NCI-H128 (cell line): ENCODE results near the gene PPFIBP1.

ENCODE experiments used
- DNase-seq: peaks from one replicate; lab custom pipeline; 2025; ENCODE audit not compliant: unreplicated experiment; lab: John Stamatoyannopoulos, UW

The PPFIBP1 gene

DNA sequence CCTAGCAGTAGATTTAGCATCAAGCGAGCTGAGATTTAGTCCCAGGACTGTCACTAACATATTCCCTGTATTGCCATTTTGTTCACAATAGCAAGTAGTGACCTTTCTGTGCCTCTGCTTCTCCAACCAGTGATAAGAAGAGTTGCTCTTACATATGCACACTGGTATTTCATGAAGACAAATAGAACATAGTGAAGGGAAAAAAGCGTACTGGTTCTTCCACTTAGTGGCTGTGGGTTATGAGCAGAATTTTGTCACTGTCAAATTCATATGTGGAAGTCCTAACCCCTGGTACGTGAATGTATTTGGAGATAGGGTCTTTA, 12.3 kb upstream of the PPFIBP1 start:
- DNase-seq: no peak

DNA sequence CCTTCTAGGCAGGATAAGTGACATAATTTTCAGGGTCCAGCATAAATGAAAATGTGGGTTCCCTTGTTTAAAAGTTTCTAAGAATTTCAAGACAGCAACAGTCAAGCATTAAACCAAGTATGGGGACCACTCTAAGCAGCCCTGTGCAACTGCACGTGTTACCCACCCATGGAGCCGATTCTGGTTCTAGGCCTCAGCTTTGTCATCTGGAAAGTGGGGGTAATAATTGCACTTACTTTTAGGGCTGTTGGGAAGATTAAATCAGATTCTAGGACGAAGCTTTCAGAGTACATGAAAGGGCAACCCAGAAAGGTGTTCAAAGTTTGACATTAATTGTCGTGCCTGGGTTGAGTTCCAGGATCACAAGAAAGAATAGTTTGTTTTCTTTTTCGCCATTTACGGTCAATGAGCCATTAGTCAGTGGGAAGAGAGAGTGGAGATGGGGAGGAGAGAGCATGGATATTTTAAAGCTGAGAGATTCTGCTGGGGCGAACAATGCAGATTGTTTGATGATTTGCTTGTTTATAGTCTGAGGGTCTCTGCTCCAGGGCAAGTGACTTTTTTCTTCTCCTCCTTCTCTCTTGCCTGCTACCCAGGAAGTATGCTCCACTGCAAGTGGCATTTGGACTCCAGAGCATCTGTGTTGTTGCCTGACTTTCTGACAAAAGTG, 10.7 kb upstream of the PPFIBP1 start:
- DNase-seq: no peak

DNA sequence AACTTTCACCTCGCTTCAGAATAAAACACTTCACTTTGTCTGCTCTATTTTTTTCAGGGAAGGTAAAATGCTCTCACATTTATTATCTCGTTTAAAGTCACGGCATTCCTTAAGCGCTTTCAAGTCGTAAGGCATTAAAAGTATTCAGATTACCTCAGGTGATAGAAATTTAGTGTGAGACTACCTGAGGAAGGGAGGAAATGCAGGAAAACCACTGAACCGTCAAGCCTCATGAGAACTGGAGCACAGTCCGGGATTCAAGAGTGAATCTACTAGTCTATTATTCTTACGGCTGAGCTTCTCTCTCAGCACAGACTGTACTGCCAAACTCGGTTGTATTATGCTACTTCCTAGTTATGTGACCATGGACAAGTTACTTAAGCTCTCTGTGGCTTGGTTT, 8.3 kb upstream of the PPFIBP1 start:
- DNase-seq: no peak

DNA sequence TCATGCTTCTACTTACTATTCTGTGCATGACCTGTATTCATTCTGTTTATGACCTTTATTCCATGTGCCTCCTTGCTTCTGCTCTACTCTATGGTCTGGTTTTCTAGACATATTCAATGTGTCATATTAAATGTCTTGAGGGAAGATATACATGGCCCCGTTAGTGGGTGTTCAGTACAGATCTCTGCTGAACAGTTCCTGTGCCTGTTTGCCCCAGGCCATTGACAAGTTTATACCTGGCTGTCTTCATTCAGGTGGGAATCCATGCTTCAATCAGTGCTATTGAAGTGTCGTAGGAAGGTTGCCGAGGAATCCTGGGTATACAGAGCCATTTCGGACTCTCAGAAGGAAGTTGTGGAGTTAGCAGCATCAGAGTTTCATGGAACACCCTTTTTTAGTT, 7.4 kb upstream of the PPFIBP1 start:
- DNase-seq: no peak

DNA sequence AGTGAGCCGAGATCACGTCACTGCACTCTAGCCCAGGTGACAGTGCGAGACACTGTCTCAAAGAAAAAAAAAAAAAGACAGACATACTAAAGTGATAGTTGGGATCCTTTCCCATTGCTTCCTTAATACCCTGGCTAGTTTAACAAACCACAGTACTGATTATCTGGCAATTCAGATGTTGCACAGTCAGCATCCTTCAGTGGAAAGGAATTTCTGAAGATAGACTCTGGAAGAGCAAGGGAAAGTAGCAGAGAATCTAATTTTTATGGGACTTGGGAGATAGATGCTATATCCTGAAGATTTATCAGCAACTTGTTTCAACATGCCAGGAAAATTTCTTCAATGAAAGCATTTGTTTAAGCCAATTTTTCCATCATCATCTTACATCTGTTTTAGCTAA, 6.5 kb upstream of the PPFIBP1 start:
- DNase-seq: no peak

DNA sequence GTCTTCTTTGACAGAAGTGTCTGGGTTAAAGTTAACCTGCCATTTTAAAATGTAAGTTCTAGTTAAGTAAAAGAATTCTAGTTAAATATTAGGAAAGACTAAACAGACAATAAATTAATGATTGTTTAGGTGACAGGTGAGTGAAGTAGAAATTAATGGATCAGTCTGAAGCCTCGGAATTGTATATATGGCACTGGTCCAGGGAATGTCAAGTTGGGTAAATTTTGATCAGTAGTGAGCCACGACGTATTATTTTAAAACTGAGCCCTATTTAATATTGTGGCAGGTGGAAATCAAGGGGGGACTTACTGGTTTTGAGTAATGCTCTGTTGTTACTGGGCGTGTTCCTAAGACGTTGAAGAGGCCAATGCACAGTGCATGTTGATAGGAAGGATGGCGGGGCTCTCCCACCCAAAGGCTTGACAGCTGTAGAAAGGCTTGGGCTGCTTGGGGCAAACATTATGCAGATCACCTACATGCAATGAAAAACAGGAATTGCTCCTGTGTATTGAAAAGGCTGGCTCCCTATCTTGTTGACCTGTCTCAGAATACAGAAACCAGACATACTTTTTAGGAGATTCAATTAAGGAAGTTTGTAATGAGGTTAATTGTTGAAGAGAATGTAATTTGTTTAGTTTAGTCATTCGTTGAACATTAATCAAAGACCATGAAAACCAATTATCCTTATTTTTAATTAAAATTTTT, 5.9 kb upstream of the PPFIBP1 start:
- no peak for DNase-seq

DNA sequence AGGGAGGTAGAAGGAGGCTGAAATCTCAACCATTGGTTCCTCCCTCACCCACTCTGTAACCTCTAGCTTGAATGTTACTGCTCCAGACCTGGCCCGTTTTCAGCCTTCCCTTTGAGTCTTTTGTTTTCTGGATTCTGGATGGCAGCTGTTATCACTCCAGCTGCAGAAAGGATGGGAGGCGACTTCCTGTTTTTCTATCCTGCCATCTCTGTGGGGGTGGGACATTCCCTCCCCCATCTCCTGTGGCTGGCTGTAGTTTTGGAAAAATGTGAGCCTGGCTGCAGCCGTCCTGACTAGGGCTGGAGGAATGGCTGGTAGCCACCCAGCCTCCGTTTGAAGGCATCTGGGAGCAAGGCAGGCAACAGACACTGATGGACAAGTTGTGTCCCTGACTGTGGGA, 2.9 kb upstream of the PPFIBP1 start:
- no peak for DNase-seq

DNA sequence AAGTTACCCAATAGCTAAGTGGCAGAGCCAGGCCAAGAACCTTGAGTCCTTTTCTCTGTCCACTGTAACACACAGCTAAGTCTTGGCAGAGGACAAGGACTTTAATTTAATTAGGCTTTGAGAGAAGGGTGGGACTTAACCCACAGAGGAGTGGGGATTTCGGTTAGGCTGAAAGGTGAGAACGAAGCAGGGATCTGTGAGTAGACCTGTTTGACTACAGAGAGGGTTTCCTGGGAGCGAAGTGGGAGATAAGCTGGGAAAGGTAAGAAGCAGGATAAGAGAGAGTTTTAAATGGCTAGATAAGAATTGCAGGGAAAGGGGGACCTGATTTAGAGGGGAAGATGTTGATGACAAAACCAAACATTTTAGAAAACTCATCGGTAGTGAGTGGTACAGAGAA, 2.0 kb upstream of the PPFIBP1 start:
- no peak for DNase-seq

DNA sequence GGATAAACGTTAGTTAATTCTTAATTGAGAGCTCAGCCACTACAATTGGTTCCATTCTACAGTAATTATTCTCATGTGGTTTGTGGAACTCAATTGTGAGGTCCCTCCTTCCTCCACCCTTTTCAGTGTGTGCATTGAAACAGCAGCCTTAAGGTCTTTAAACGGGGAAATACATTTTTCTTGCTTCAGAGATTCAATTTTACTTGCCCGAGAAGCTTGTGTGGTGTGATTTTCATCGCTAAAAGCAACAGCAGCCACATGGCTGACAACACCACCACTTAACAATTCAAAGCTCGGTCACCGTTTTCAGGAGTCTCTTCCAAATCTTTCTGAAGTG, 733 bp upstream of the PPFIBP1 start:
- DNase-seq: peak; percentile 11

DNA sequence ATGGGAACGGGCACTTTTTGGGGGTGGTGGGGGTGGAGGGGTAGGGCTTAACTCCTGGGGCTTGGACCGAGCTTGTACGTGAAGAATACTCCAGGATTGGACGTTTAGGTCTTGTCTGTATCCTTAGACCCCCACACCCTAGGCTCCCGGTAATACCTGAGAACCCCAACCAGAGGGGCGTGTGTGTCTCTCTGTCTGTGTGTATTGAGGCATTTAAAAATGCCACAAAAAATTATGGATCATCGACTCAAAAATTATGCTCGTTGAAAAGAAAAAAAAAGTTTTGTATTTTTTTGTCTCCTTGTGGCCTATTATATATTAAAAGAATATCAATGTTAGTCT, 459 bp downstream of the PPFIBP1 start:
- DNase-seq: no peak

DNA sequence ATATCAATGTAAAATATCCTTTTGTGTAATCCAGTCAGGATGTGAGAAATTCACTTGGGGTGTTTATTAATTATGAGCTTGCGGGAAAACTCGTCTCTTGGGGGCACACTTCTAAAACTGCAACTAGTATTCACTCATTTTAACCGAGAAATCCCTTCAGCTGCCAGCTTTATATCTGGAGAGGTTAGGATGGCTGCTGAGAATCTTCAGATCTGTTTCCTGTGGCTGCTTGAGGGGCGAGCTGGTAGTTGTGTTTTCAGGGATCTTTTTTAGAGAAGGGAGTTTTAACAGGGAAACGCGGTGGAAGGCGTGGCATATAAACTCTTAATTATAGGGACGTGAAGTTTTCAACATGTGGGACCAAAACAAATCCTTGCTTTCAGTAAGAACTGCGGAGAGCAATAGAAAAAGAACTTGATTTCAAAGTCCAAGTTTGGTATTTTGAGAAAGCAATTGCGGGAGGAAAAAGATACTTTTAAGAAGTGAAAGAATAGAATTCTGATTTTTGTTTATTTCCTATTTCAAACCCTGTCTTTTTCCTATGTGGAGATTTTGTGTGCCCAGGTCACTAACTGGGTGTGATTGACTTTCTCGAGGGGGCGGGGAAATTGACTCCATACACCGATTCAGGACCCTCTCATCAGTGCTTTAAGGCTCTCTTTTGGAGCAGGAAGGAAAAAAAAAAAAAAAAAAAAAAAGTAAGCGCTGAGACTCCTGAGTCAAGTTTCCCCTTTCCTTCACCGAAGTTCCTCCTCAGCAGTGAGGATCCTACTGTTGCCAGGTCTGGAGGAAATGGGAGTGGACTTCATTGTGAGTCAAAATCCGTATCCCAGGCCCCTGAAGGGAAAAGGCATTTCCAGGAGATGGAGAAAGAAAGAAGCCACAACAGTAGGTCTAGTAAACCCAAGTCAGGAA, 1.1 kb downstream of the PPFIBP1 start:
- DNase-seq: no peak

DNA sequence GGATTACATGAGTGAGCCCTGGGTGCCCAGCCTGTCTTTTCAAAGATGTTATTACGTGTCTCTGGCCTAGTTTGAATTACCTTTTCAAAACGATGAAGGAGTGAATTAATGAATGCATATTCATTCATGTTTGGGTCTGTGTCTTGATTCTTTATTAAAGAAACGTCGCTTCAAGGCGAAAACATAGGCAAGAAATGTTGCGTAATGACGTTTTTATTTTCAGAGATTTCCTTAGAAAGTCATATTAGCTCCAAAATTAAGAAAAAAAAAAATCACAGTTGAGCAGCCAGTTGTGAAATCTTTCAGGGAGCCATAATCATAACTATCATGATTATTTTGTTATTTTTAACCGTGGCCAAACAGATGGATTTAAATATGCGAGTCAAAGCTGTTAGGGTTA, 3.5 kb downstream of the PPFIBP1 start:
- DNase-seq: no peak

DNA sequence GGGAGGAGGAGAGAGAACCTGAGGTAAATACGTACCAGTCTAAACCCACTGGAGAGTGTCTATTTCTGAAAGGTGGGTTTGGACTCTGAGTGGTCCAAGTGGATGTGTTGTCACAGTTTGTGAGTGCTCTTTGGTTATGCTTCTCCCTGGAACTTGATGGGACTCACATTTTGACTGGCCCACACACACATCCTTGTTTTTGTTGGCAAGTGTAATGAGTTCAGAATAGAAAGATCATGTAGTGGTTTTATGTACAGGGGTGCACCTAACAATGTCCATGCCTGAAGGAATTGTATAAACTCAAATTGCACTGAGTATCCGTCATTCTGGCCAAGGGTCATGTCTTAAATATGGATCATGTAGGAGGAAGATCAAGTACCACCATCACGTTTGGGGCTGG, 4.8 kb downstream of the PPFIBP1 start:
- no peak for DNase-seq

DNA sequence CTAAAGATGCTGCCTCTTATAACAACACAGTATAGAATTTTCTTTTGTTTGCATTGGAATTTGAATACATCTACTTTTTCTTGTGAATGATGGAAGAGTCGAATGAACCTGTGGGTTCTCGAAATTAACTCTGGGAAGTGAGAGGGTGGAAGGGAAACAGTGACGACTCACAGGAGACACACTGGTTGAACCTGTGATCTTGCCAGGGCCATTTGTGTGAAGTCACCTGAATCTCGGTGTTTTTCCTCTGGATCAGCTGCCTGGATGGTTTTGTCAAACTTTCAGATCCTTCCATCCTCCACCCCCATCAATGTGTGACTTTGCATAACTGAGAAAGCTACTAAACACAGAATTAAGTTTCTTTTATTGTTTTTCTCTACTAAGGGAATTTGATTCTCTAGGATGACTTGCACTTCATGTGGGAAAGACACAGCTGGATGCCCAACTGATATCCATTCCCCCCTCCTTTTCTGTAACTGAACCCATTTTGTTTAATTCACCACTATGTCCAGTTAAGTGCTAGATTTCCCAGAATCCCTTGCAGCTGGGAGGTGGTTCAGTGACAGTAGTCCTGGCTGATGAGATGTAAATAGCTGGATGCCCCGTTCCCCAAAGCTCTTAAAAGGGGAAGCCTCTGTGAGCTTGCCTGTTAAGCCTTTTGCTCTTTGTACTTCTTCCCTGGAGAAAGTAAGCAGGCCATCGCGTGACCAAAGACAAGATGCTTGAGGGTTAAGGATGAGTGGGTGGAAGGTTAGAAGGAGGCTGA, 6.3 kb downstream of the PPFIBP1 start:
- DNase-seq: no peak

DNA sequence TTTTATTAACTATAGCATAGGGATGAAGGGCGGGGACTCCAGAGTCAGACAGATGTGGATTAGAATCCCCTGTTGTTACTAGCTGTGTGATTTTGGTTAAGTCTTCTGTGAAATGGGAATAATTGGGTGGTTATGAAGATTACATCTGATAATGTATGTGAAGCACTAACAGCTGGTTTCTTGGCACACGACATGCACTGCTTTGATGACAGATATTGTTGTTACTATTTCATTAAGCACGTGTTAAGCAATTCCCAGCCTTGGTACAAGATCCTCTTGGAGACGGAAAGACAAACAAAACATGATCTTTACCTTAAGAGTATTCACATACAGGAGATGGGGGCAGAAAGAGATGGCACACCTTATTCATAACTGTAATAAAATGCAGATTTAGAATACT, 7.9 kb downstream of the PPFIBP1 start:
- no peak for DNase-seq

DNA sequence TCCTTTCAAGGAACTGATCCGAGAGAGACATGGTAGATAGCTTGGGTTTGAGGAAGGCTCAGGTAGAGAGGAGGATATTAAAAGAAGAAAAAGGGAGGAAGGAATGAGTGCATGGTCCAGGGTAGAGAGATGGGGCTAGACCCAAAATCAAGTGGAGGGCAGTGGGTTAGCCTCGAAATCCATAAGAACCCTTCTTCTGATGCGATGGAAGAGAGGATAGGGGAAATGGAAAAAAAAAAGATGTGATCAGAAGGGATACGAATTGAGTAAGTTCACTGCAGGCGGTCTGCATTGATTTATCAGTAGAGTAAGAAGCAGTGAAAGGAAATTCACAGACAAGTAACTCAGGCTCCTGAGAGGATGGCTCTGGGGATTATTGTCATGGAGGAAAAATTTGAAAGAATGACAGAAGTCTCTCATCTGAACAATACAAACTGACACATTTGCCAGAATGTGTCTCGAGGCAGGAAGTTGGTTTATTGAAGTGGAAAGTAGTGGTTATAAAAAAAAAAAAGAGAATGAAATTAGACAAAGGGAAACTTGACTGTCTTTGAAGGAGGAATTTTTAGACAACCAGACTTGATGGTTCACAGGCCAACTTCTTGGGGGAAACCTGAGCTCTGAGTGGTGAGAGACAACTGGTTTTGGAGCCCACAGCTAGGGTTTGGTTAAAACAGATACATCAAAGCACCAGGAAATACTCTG, 10.2 kb downstream of the PPFIBP1 start:
- DNase-seq: no peak

DNA sequence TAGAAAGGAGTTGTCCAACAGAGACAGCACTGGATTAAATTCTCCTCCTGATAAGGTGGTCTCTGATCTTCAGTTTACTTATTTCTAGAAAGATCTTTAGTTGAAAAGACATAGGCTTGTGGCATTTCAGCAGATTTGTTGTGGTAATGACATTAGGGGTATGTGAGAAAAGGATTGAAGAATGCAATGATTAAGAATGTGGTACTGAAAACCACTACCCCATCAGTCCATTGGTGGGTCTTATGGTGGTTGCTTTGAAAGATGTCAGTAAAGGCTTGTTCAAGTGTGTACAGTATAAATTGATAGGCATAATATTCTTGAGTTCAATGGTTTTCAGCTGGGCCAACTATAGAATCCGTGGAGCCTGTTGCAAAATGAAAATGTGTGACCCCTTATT, 10.8 kb downstream of the PPFIBP1 start:
- DNase-seq: no peak

DNA sequence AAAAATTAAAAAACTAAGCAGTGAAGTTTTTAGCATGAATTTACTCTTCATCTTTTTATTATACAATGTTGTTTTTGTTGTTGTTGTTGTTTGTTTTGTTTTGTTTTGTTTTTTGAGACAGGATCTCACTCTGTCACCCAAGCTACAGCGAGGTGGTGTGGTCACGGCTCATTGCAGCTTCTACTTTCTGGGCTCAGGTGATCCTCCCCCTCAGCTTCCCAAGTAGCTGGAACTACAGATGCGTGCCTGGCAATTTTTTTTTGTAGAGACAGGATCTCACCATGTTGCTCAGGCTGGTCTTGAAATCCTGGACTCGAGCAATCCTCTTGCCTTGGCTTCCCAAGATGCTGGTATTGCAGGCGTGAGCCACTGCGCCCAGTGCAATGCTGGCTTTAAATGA, 11.3 kb downstream of the PPFIBP1 start:
- no peak for DNase-seq

DNA sequence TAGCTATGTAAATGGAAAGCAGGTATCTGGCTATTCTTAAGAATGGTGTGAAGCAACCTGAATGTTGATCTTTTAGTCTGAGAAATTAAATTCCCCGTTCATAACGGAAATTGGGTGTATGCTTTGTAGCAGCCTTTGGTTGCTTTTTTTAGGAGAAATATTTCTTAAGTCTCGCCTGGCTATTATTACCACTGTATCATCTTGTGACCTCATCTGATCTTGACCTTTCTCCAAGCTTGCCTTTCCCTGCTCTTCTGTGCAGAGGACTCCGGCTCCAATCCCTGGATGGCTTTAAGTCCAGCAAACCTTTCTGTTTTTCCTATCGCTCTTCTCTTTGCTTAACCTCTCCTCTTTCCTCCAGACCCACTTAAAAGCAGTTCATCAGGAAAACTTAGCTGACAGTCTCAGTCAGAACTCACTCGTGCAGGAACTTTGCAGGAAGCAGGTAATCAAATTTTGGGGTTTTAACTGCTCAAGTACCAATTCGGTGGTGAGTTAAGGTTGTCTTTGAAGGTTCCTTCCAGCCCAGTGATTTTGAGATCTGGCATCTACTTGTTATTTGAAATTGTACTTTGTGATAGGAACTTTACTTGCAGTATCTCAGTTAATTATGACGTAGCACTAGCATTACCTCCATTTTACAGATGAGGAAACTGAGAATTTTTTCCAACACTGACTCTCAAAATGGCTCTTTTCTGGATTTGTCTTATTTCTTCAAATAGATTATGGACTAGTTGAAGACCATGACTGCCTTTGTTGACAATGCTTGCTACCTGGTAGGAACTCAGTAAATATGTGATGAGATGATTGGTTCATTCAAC, 14.1 kb downstream of the PPFIBP1 start:
- no peak for DNase-seq

DNA sequence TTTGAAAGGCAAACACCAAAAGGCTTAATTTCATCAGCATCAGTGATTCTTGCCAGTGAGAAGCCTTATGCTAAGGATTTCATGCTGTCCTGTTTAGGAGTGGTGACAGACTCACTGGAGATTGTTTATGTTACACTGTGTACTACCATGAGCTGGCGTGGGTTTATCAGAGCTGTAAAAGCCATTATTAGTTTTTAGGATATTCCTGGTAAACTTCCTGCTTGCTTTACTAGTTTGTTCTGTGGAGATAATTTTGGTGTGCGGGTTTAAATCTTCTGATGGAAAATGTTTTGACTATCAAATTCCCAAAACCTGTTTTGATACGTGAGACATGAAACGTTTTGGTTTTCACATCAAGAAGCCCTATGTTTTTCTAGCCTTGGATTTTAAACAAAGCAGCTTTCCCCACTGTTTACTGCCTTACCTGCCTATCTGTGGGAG, 15.2 kb downstream of the PPFIBP1 start:
- no peak for DNase-seq
